HG03460 (cell line): Measurements from ENCODE around the gene KLLN.
A peak's percentile ranks its signal among the peaks of the same experiment; 100 is the strongest.
"Not testable (repeated sequence)": the region's sequence is repeated elsewhere in the genome, so short reads cannot be mapped to it uniquely, and the experiment has no call there.

Source experiments
- ATAC-seq: cut with Tn5 transposase; IDR thresholded peaks from one replicate; pipeline ENCODE4 v1.9.1; 2021; ENCODE audit not compliant: unreplicated experiment

KLLN gene

DNA sequence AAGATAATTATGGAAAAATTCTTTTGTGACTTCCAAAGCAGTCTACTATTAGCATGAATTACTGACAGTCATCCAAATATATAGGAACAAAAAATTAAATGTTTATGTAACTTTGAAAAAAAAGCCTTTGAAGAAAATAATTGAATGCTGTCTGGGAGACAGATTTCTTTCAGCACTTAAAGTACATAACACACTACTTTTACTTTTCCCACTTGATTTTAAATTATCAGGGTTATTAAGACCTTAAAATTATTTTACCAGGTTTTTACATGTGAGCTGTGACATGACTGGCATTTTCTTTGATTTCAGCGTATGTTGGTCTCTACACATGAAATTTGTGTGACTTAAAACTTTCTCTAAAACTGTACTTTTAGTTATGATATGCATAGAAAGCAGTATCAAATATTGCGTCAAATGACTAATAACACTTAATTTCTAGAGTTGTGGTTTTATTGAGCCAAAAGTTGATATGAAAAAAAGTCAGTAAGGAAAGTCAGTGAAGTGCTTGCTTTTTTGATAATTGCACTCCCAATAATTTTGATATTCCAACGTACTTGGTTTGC is 3.2 kb upstream of the KLLN start:
- no peak for ATAC-seq

- no peak for ATAC-seq
These were observed 2.0 kb upstream of the KLLN start for GRCh38 chr10:87865241-87865881.

- ATAC-seq = no peak
These were observed 1.2 kb upstream of the KLLN start for GRCh38 chr10:87864496-87865059.

DNA sequence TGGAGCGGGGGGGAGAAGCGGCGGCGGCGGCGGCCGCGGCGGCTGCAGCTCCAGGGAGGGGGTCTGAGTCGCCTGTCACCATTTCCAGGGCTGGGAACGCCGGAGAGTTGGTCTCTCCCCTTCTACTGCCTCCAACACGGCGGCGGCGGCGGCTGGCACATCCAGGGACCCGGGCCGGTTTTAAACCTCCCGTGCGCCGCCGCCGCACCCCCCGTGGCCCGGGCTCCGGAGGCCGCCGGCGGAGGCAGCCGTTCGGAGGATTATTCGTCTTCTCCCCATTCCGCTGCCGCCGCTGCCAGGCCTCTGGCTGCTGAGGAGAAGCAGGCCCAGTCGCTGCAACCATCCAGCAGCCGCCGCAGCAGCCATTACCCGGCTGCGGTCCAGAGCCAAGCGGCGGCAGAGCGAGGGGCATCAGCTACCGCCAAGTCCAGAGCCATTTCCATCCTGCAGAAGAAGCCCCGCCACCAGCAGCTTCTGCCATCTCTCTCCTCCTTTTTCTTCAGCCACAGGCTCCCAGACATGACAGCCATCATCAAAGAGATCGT is 690 bp upstream of the KLLN start:
- ATAC-seq = not testable (repeated sequence)

DNA sequence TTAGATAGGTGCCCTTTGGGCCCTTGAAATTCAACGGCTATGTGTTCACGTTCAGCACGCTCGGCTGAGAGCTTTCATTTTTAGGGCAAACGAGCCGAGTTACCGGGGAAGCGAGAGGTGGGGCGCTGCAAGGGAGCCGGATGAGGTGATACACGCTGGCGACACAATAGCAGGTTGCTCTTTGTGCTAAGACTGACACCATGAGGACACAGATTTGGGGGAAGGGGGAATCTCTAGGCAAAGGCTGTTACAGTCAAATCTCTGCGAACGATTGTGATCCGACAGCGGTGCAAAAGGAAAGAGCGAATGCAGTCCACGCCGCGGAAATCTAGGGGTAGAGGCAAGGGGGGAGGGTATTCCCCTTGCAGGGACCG is 667 bp downstream of the KLLN start:
- ATAC-seq = peak; percentile 7

DNA sequence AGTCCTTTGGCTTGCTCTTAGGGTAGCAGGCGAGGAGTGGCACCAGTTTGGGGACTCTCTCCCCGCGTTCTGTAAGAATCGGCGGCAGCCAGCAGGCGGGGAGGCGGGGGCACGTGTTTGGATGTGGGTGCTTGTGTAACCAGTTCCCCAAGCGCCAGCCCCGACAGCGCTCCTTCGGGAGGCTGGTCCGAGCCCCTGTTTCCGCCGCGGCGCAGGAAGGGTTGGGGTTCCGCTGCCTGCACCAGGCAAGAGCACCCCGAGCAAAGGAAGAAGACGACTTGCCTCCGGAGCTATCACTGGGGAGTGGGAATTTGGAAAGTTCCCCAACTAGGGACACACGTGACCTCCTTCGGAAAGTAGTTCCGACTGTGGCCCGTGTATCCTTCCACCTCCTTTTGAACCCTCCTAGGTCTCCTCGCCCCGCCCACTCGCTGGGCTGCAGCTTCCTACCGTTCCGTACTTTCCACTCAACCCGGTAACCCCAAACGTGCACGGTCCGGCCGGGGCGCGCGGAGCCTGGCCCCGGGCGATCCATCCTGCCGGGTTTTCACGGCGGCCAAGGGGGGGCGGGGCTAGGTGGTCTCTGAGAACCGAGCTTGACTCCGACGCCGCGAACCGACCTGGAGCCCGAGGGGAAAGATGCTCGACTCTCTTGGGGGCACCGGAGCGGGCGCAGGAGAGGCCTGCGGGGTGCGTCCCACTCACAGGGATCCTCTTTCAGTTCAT is 1.2 kb downstream of the KLLN start:
- peak; percentile 48 for ATAC-seq

DNA sequence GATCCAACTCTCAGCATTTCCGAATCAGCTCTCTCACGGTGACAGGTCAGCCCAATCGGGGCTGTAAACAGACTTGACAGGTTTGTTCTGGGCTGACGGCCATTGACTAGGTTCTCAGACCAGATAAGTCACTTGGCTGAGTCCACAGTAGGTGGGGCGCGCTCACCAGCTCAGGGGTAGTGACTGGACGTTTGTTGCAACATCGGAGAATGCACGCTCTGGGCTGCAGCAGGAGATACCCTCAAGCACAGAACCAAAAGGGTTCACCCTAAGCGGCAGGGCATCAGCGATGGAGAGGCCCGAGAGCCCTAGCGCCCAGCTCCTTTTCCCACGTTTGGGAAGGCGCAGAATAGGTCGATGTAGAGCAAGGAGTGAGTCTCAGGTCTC is 1.8 kb downstream of the KLLN start:
- peak; percentile 14 for ATAC-seq

- ATAC-seq = no peak
These were observed 2.4 kb downstream of the KLLN start for GRCh38 chr10:87860816-87861403.

DNA sequence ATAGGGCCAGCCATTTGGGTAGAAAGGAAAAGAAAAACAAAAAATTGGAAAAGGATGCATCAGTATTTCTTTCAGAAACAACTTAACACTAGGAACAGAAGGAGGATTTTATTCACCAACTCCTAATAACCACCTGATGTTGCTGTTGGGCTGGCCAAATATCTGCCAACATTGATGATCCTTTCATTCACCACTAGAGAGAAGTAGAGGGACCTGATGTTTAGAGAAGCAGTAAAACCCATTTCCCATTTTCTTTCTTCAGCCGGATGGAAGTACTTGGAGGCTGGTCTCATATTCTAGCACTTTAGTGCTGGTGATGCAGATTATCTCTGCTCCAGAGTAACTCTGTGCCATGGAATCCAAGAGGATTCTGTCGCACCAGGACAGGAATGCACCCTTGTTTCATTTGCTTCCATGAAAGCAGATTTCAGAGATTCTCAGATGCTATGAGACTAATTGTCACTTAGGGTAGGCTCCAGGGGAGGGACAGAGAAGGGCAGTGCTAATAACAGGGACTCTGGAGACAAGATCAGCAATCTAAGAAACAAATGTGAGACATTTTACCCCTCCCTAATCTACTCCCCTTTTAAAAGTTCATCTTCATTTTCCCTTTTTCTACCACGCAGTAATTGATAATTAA is 3.1 kb downstream of the KLLN start:
- no peak for ATAC-seq

DNA sequence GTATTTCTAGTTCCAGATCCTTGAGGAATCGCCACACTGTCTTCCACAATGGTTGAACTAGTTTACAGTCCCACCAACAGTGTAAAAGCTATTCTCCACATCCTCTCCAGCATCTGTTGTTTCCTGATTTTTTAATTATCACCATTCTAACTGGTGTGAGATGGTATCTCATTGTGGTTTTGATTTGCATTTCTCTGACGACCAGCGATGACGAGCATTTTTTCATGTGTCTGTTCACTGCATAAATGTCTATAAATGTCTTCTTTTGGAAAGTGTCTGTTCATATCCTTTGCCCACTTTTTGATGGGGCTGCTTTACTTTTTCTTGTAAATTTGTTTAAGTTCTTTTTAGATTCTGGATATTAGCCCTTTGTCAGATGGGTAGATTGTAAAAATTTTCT is 7.7 kb downstream of the KLLN start:
- ATAC-seq = not testable (repeated sequence)

- not testable (repeated sequence) for ATAC-seq
These were observed 8.1 kb downstream of the KLLN start for GRCh38 chr10:87855247-87855646.

DNA sequence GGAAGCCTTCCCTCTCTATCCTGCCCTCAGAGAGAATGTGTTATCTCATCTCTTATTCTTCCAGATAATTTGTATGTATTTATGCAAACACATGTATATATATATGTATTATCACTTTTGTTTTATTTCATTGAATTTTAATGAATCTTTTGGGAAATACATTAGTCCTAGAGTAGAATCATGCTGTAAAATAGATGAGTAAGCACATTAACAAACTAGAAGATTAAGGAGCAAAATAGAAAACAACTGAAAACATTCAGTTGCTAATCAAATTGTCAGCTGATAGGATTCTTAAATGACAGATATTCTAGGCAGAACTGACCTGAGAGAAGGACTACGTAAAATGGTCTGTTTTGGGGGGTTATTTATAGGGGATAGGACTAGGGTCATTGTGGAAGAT is 11.2 kb downstream of the KLLN start:
- ATAC-seq = no peak

DNA sequence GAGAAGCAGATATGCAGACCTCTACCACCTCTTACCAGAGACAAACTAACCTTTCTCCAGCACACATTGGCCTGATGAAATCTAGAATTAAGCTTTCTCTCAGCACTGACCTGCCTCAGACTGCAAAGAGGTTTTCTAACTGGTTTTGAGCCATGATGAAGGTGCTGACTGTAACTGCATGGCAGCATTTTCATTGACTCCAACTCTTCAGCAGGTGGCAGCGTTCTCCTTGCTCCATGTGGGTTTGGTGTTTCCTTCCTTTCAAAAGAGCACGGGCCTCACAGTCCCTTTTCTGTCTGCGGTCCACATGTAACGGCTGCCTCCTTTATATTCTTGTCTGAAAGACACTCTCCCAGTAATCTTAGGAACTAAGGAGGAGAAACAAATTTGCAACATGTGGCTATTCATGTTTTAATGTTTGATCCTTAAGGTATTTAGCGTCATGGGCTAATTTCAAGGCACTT is 12.6 kb downstream of the KLLN start:
- no peak for ATAC-seq

DNA sequence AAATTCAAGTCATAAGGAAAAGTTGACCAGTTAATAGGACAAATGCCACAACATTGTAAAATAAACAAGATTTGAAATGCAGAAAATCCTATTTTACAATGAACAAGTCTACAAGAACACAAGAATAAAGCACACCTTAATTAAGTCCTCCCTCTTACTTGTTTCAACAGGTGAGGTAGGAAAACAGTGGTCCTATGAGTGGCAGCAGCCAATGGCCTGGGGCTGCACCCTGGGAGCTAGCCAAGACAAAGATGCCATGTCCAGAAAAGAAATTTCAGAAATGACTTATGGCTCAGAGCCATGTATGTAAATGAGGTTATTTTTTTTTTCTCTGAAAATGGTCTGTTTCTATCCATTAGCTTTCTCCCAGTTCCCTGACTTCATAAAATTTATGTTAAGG is 14.3 kb downstream of the KLLN start:
- no peak for ATAC-seq

- ATAC-seq = no peak
These were observed 15.8 kb downstream of the KLLN start for GRCh38 chr10:87847550-87847949.

- not testable (repeated sequence) for ATAC-seq
These were observed 16.6 kb downstream of the KLLN start for GRCh38 chr10:87846711-87847110.

GRCh38 chr10:87846023-87846422 is 17.3 kb downstream of the KLLN start:
- ATAC-seq = no peak

GRCh38 chr10:87845624-87845998 is 17.7 kb downstream of the KLLN start:
- no peak for ATAC-seq

DNA sequence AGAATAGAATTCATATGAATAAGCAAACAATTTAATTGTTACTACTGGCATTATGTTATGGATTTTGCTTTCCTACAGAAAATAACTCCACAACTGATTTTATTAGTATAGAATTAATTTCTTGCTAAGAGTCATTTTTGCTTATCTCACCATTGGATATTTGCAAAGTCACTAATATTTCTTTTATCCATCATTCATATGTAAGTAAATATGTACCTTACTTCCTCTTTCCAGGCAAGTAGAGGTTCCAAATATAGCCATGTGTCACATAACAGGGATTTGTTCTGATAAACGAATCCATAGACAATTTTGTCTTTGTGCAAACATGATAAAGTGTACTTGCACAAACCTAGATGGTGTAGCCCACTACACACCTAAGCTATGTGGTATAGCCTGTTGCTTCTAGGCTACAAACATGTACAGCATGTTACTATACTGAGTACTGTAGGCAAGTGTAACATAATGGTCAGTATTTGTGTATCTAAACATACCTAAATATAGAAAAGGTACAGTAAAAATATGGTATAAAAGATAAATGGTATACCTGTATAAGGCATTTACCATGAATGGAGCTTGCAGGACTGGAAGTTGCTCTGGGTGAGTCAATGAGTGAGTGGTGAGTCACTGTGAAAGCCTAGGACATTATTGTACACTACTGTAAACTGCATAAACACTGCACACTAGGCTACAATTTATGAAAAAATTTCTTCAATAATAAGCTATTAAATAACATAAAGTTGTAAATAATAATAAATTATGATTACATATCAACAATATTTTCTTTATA is 18.3 kb downstream of the KLLN start:
- ATAC-seq = no peak

DNA sequence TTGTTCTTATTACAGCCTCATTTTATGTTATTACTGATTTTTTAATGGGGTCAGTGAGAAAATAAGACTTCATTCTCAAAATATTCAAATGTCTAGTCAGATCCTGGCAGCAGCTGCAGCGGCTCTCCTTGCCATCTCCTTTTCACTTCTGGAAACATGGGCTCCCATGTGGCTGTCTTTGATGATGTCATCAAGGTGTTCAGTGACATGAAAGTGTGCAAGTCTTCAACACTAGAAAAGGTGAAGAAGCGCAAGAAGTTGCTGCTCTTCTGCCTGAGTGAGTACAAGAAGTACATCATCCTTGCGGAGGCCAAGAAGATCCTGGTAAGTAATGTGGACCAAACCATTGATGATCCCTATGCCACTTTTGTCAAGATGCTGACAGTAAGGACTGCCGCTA is 19.6 kb downstream of the KLLN start:
- no peak for ATAC-seq
